ENCODE data around the gene EIF2S1. TPM values are rescaled to one million over a fixed set of nuclear protein-coding genes. Genes with fewer than 3 reads are reported as not detected.

The EIF2S1 gene
- total RNA-seq, 1 experiment from 2014 or later: 192 TPM

GRCh38 chr14:67371247-67372148, 11.4 kb downstream of the EIF2S1 start:
- Histone ChIP-seq H3K27ac (ENCODE audit: low read depth, low read length) (no peak overlapping the region), H2AFZ (ENCODE audit: low read depth, low read length, poor library complexity, severe bottlenecking) (no peak overlapping the region), H3K79me2 (ENCODE audit: insufficient read depth, low read length) (peaks cover 97% of the 10 kb centered on the region), H3K27me3 (ENCODE audit: insufficient read depth, low read length) (no peaks in the 10 kb centered on the region), H3K4me1 (ENCODE audit: control insufficient read depth in 1 of 2, insufficient read depth in 2 of 2, low read length in 2 of 2) (no peaks in the 10 kb centered on the region), H3K36me3 (ENCODE audit: control insufficient read depth in 1 of 2, insufficient read depth in 2 of 2, low read length in 2 of 2) (peaks cover 58 to 66% of the 10 kb centered on the region in 2 experiments), H3K9me2 (ENCODE audit: insufficient read depth) (no peaks in the 10 kb centered on the region), H4K20me1 (ENCODE audit: insufficient read depth) (peaks cover 17% of the 10 kb centered on the region; the same call in 1 of the 2 replicates), H3K9ac (ENCODE audit: low read length) (no peak overlapping the region), H3K4me2 (ENCODE audit: low read length) (no peak overlapping the region), H3K9me3 (ENCODE audit: control insufficient read depth in 1 of 2, insufficient read depth in 1 of 2, low read depth in 1 of 2, low read length in 2 of 2) (no peaks in the 10 kb centered on the region), H3K4me3 (replicated peaks in 1 of 2; ENCODE audit: low read depth in 1 of 2, low read length in 2 of 2) (no peak overlapping the region)
- DNase-seq (ENCODE audit: low read depth, low spot score) (no peak), ATAC-seq (no peak)
- no TSS peak for BruUV-seq (replicated peaks)
- no peak for TF ChIP-seq EZH2 (IDR thresholded peaks at IDR 0.05)
- TF ChIP-seq SRF (IDR thresholded peaks at IDR 0.05; ENCODE audit: low read depth): no peak
- no peak for TF ChIP-seq ZNF274 (IDR thresholded peaks at IDR 0.05; ENCODE audit: low read depth, low read length)
- TF ChIP-seq YY1 (IDR thresholded peaks at IDR 0.05; ENCODE audit: extremely low read depth, insufficient replicate concordance, low read depth, low read length): no peak
- TF ChIP-seq CBX3 (IDR thresholded peaks at IDR 0.05; ENCODE audit: low read depth): no peak
- no peak for TF ChIP-seq EZH2phosphoT487 (IDR thresholded peaks at IDR 0.05; ENCODE audit: borderline replicate concordance)
- TF ChIP-seq SP1 (IDR thresholded peaks at IDR 0.05; ENCODE audit: low read depth): no peak
- TF ChIP-seq CTCF (IDR thresholded peaks at IDR 0.05 in 2 of 3, conservative IDR thresholded peaks at IDR 0.05 in 1 of 3; ENCODE audit: borderline replicate concordance in 1 of 3, insufficient read depth in 1 of 3, low read depth in 2 of 3, low read length in 2 of 3): no peak
- TF ChIP-seq RAD21 (IDR thresholded peaks at IDR 0.05; ENCODE audit: low read depth): no peak
- no peak for TF ChIP-seq EGR1 (IDR thresholded peaks at IDR 0.05; ENCODE audit: low read depth)
- CTCF ChIA-PET: interaction anchor here (1.3 kb wide), 1 partner anchor 12 kb away, joined by 3 read pairs; the partner anchor contains the start of gene ATP6V1D
- POLR2A ChIA-PET: no interaction called here
- intact Hi-C loops (cut with micrococcal nuclease): no loop called here
- RAD21 ChIA-PET (ENCODE audit: low non-redundant PET in 1 of 2, low total read pairs in 2 of 2, uncharacterized antibody in 2 of 2, unreplicated experiment in 2 of 2): no interaction called here

Measured in HCT116 (cell line).